Keratinocyte (primary cell): Measurements from ENCODE around the gene CYFIP1. TPM values are rescaled to one million over a fixed set of nuclear protein-coding genes. Genes with fewer than 3 reads are reported as not detected.

Experiments used
- DNase-seq: peaks from one replicate; pipeline ENCODE4 v3.0.0-alpha.2; 2011; ENCODE audit warnings: low read depth, missing footprints, low spot score
- FAIRE-seq: peaks from 2 replicates; lab custom pipeline; 2011; peaks lifted over from hg19 to GRCh38; lab: Jason Lieb, UNC
- H2AFZ ChIP-seq: 2 replicates; pipeline ENCODE4 v1.6.0; 2012; ENCODE audit warnings: low read length, control low read depth, inconsistent platforms; ENCODE audit not compliant: control insufficient read depth
- H3K27ac ChIP-seq: 2 replicates; pipeline ENCODE4 v1.5.1; 2011; ENCODE audit warnings: low read length; ENCODE audit not compliant: control insufficient read depth, insufficient read depth
- H3K27me3 ChIP-seq: 3 replicates; pipeline ENCODE4 v1.6.0; 2011; ENCODE audit warnings: low read length; ENCODE audit not compliant: control insufficient read depth, insufficient read depth; ENCODE audit errors: extremely low read depth
- H3K36me3 ChIP-seq, 2 experiments: 2 replicates in 1 of 2; 3 replicates in 1 of 2; pipeline ENCODE4 v1.5.1; 2011; ENCODE audit warnings: low read length in 2 of 2, mild to moderate bottlenecking in 1 of 2; ENCODE audit not compliant: control insufficient read depth in 2 of 2, insufficient read depth in 2 of 2; ENCODE audit errors: extremely low read depth in 1 of 2
- H3K4me1 ChIP-seq: 3 replicates; pipeline ENCODE4 v1.5.1; 2011; ENCODE audit warnings: low read length; ENCODE audit not compliant: control insufficient read depth, insufficient read depth; ENCODE audit errors: extremely low read depth
- H3K4me2 ChIP-seq: 3 replicates; pipeline ENCODE4 v1.6.0; 2011; ENCODE audit warnings: low read depth, low read length; ENCODE audit not compliant: control insufficient read depth, insufficient read depth; ENCODE audit errors: extremely low read depth
- H3K4me3 ChIP-seq, 3 experiments: fragments of 200-600 bp in 1 of 3; sonication (generic) in 1 of 3; 2 replicates in 2 of 3; 3 replicates in 1 of 3; pipeline ENCODE4 v1.5.1; 2011 to 2016; ENCODE audit warnings: low read length in 3 of 3, mild to moderate bottlenecking in 3 of 3, control low read depth in 2 of 3, inconsistent platforms in 1 of 3, low read depth in 1 of 3, mixed read lengths in 1 of 3, mixed run types in 1 of 3, moderate library complexity in 1 of 3; ENCODE audit not compliant: control insufficient read depth in 2 of 3, insufficient read depth in 2 of 3; ENCODE audit errors: extremely low read depth in 1 of 3
- H3K79me2 ChIP-seq: 2 replicates; pipeline ENCODE4 v1.6.0; 2012; ENCODE audit warnings: low read length; ENCODE audit not compliant: control insufficient read depth, insufficient read depth
- H3K9ac ChIP-seq: 3 replicates; pipeline ENCODE4 v1.6.0; 2011; ENCODE audit warnings: low read length; ENCODE audit not compliant: control insufficient read depth, insufficient read depth; ENCODE audit errors: extremely low read depth
- H3K9me1 ChIP-seq: 3 replicates; pipeline ENCODE4 v1.6.0; 2011; ENCODE audit warnings: low read length; ENCODE audit not compliant: control insufficient read depth, insufficient read depth; ENCODE audit errors: extremely low read depth
- H3K9me3 ChIP-seq: 2 replicates; pipeline ENCODE4 v1.5.1; 2012; ENCODE audit warnings: low read depth, low read length; ENCODE audit not compliant: control insufficient read depth
- H4K20me1 ChIP-seq: 3 replicates; pipeline ENCODE4 v1.6.0; 2011; ENCODE audit warnings: low read length; ENCODE audit not compliant: control insufficient read depth, insufficient read depth; ENCODE audit errors: extremely low read depth
- EZH2 ChIP-seq: IDR thresholded peaks from one replicate; pipeline ENCODE4 v1.6.1; 2012; ENCODE audit warnings: inconsistent platforms, mild to moderate bottlenecking, low read length, moderate library complexity
- dilution Hi-C: fragments of 300-500 bp; cut with MboI; formaldehyde crosslinking; loops from one replicate; pipeline ENCODE4 v1.7.0; 2020; ENCODE audit warnings: low sequenced_read_pairs; ENCODE audit not compliant: extremely low pct_ligation_motif_present
- polyA plus RNA-seq, 5 experiments: library from polyadenylated mRNA; depleted of rRNA in 3 of 5; stranded (reverse) in 3 of 5; stranded (forward) in 1 of 5; unstranded in 1 of 5; fragments of >200 nt; gene quantifications; 1 replicate in 1 of 5; 2 replicates in 3 of 5; 3 replicates in 1 of 5; pipeline versions ENCODE4 v1.2.1 to v1.2.3, GENCODE V29; 2011 to 2012; ENCODE audit warnings: missing spikeins in 2 of 5, low read depth in 1 of 5, low replicate concordance in 1 of 5
- TF ChIP-seq, protein P1 (sequence below), 3 experiments: IDR thresholded peaks in 1 of 3; conservative IDR thresholded peaks in 1 of 3; optimal IDR thresholded peaks in 1 of 3; 2 replicates in 2 of 3; 3 replicates in 1 of 3; pipeline versions ENCODE3 to v1.5.1; 2011; ENCODE audit warnings: low read length in 3 of 3, mild to moderate bottlenecking in 3 of 3, moderate library complexity in 2 of 3, control low read depth in 1 of 3, inconsistent platforms in 1 of 3; ENCODE audit not compliant: insufficient read depth in 2 of 3; ENCODE audit errors: extremely low read depth in 1 of 3

CYFIP1 gene
- polyA plus RNA-seq, 1 donor (not counting 4 experiments of a cell fraction or from before 2014, with no cell fraction given), result 72.3 TPM

DNA sequence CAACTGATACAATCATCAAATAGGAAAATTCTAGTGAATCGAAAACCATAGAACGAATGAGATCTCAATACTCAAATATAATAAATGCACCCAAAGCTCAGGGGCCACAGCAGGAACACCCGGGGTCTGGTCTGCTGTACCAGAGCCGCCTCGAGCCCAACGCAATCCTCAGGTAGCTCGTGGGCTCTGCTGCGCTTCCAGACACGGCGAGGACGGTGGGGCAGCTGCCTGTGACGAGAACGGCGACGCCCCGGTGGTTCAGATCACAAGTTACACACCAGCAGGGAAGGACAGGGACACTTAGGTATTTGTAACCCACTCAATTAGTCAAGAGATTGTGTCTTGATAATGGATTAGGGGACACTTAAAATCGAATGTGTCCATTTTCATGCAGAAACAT lies 87.1 kb downstream of the CYFIP1 start:
- TF ChIP-seq, protein P1, sequence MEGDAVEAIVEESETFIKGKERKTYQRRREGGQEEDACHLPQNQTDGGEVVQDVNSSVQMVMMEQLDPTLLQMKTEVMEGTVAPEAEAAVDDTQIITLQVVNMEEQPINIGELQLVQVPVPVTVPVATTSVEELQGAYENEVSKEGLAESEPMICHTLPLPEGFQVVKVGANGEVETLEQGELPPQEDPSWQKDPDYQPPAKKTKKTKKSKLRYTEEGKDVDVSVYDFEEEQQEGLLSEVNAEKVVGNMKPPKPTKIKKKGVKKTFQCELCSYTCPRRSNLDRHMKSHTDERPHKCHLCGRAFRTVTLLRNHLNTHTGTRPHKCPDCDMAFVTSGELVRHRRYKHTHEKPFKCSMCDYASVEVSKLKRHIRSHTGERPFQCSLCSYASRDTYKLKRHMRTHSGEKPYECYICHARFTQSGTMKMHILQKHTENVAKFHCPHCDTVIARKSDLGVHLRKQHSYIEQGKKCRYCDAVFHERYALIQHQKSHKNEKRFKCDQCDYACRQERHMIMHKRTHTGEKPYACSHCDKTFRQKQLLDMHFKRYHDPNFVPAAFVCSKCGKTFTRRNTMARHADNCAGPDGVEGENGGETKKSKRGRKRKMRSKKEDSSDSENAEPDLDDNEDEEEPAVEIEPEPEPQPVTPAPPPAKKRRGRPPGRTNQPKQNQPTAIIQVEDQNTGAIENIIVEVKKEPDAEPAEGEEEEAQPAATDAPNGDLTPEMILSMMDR (optimal IDR thresholded peaks at IDR 0.05 in 1 of 3, IDR thresholded peaks at IDR 0.05 in 1 of 3, conservative IDR thresholded peaks at IDR 0.05 in 1 of 3; ENCODE audit: extremely low read depth in 1 of 3, insufficient read depth in 2 of 3, low read length in 3 of 3), result no peak
- TF ChIP-seq EZH2, result no peak
- Histone ChIP-seq H3K9me3 (no peaks in the 10 kb centered on the region), H3K4me3 (no peak overlapping the region), H3K36me3 (peaks cover 6 to 22% of the 10 kb centered on the region in 2 experiments), H3K4me2 (no peak overlapping the region), H3K9me1 (no peaks in the 10 kb centered on the region), H4K20me1 (peaks cover 3% of the 10 kb centered on the region), H3K9ac (no peak overlapping the region), H2AFZ (no peak overlapping the region), H3K79me2 (no peaks in the 10 kb centered on the region), H3K4me1 (peaks cover 12% of the 10 kb centered on the region), H3K27me3 (no peaks in the 10 kb centered on the region), H3K27ac (no peak overlapping the region)
- dilution Hi-C loops, result no loop called here
- DNase-seq (no peak), FAIRE-seq (no peak)

DNA sequence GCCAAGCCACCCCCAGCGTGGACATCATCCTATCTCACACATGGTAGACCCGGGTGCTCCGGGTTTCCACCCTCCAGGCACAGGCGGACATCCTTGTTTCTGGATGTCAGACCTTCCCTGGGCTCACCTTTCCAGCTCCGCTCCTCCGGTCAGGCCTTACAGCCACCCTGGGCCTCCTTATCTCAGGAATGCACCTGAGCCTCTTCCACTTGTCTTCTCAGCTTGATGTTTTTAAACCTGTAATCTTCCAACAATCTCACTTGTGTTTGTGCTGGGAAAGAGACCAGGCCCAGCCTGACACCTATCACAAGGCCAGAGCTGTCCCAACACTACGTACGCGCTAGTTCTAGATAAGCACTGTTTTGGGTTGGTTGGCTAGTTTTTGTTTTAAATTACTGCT lies 87.8 kb downstream of the CYFIP1 start:
- Histone ChIP-seq H3K9me3 (no peaks in the 10 kb centered on the region), H2AFZ (no peak overlapping the region), H3K9me1 (no peaks in the 10 kb centered on the region), H3K4me3 (no peak overlapping the region), H3K27ac (no peak overlapping the region), H3K36me3 (peaks cover 8 to 27% of the 10 kb centered on the region in 2 experiments), H3K4me2 (no peak overlapping the region), H3K27me3 (no peaks in the 10 kb centered on the region), H3K4me1 (peaks cover 15% of the 10 kb centered on the region), H3K79me2 (no peaks in the 10 kb centered on the region), H4K20me1 (peaks cover 3% of the 10 kb centered on the region), H3K9ac (no peak overlapping the region)
- TF ChIP-seq, protein P1 (optimal IDR thresholded peaks at IDR 0.05 in 1 of 3, IDR thresholded peaks at IDR 0.05 in 1 of 3, conservative IDR thresholded peaks at IDR 0.05 in 1 of 3; ENCODE audit: extremely low read depth in 1 of 3, insufficient read depth in 2 of 3, low read length in 3 of 3), result no peak
- TF ChIP-seq EZH2, result no peak
- dilution Hi-C loops, result no loop called here
- FAIRE-seq (no peak), DNase-seq (no peak)
